NCI-H2081 treated with DMSO at 0.1 percent for 48 hours (cell line): ENCODE data around the gene KCNE4.
A peak's percentile ranks its signal among the peaks of the same experiment; 100 is the strongest.

Experiments used
- DNase-seq: peaks from one replicate; lab custom pipeline; 2025; lab: John Stamatoyannopoulos, UW

KCNE4 gene

GRCh38 chr2:223051693-223052289, at the start of gene KCNE4:
TSS of gene KCNE4 (plus strand) at chr2:223052190. CDS start at chr2:223052831, 641 bp downstream.
- DNase-seq: no peak

DNA sequence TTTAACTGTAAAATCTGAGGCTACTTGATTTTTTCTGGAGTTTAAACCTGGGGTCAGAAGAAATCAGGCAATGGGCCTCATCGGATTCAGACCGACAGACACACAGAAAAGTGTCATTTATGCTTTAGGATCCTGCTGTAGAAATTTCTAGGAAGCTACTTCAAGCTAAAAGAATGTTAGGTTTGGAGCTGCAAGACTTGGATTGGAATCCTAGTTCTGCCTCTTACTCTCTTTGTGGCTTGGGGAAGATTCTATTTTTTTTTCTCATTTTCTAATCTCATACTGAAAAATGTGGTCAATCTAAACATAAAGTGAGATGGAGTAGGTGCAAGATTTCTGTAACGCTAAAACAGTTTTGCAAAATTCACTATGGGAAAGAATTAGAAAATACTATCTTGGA, 48.8 kb upstream of the KCNE4 start:
- DNase-seq: no peak

DNA sequence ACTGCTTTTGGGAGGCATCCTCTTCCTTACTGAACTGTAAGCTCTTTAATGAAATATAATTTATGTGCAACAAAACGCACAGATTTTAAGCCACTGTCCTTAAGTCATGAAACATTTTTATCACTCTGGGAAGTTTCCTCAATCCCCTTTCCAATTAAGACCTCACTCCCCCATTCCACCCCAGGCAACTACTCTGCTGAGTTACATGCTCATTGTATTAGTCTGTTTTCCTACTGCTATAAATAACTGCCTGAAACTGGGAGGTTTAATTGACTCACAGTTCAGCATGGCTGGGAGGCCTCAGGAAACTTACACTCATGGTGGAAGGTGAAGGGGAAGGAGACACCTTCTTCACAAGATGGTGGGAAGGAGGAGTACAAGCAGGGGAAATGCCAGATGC, 46.5 kb upstream of the KCNE4 start:
- DNase-seq: no peak

- DNase-seq: no peak
Measured at GRCh38 chr2:223007531-223007930, 44.5 kb upstream of the KCNE4 start.

DNA sequence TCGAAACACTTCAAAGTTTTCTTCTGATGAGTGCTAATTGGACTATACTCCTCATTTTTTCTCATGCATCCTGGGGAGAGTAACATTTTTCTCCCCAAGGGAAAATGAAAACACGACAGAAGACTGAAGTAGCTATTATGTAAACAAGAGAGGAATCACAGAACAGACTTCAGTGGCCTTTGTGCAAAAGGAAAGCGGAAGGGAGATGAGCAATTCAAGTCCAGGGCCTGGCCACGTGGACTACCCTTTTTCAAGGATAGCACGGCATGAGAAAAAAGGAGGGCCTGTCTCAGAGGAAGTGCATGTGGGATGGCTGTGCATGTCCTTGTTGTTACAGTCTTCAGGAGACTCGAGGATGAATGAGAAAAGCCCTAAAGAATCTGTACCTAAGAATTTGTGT, 43.8 kb upstream of the KCNE4 start:
- DNase-seq: no peak

DNA sequence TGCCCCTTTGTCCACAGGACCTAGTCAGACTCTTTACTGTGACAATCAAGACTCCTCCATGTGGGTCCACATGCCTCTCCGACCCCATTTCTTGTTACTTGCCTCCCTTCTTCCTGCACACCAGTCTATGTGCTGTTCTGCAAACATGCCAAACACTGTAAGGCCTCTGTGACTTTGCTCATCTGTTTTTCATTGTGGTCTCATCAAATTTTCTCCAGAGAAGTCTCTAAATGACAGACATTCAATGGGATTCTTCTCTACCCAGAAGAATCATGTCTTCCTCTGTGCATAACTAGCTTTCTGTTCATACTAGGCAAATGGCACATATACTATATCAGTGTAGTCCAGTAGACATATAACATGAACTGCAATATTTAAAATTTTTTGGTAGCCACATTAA, 43.0 kb upstream of the KCNE4 start:
- no peak for DNase-seq

- no peak for DNase-seq
Measured at GRCh38 chr2:223010641-223011040, 41.3 kb upstream of the KCNE4 start.

DNA sequence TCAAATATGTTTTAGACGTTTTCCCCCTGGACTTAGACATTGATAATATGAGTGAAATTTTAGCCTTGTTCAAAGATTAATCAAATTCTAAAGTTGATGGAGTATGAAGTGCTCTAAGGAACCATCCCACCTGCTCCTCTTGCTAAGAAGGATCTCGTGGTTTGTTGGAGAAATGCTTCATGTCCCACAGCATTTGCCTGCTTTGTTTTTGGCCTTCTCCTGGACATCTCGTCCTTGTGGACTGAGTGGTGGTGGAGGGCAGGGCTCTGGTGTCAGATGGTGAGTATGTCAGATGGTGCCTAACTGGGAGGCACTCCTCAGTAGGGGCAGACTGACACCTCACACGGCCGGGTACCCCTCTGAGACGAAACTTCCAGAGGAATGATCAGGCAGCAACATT, 39.7 kb upstream of the KCNE4 start:
- no peak for DNase-seq

- DNase-seq: no peak
Measured at GRCh38 chr2:223019390-223019930, 32.5 kb upstream of the KCNE4 start.

- no peak for DNase-seq
Measured at GRCh38 chr2:223019987-223020717, 31.8 kb upstream of the KCNE4 start.

GRCh38 chr2:223020971-223021675, 30.9 kb upstream of the KCNE4 start:
- no peak for DNase-seq

DNA sequence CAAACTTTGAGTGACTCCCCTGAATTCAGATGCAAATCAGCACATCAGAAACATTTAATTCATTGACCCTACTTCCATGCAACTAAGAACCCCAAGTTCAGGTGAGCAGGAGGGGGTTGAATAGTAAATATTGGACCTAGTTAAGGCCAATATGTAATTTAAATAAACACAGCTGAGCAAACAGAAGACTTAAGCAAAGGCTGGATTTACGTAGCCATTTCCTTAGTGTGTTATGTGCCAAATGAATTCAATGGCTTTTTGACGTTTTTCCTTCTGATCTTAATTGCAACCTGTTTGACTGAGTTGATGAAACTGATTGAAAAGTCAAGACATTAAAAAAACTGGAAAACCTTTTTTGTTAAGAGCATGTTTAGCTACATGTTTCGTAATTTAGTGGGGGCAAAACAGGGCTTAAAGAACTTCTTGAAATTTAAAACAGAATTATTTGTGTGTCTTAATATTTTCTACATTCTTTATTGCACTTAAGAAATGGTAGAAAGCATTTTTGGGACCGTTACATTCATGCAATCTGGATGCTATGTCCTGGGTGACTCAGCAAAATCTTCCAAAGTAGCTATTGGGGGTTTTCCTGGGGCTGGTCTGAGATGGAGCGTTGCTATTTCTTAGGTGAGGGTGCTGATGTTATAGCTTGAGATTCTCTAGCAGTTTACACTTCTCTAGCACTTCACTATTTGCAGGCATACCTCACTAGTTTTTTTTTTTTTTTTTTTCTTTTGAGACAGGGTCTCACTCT, 25.5 kb upstream of the KCNE4 start:
- DNase-seq: peak; percentile 80

GRCh38 chr2:223027442-223027841, 24.5 kb upstream of the KCNE4 start:
- DNase-seq: no peak

DNA sequence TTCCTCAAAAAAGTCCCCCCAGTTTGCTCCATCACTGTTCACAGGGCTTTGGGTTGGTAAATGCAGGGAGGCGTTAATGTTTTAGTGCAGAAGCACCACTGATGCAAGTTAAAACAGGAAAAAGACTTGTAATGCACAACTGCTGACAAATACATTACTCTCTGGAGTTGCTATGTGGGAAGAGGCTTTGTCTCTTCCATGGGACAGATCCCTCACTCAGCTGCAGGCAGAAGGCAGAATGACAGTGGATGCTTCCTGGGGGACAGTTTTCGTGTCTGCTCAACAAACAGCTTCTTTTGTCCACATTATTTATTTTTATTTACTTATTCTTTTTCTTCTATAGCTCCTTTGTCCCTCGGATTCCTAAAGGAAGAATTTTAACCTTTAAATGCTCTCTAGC, 22.7 kb upstream of the KCNE4 start:
- no peak for DNase-seq

GRCh38 chr2:223032187-223033142, 19.5 kb upstream of the KCNE4 start:
- DNase-seq: no peak

- DNase-seq: no peak
Measured at GRCh38 chr2:223034221-223034975, 17.6 kb upstream of the KCNE4 start.

DNA sequence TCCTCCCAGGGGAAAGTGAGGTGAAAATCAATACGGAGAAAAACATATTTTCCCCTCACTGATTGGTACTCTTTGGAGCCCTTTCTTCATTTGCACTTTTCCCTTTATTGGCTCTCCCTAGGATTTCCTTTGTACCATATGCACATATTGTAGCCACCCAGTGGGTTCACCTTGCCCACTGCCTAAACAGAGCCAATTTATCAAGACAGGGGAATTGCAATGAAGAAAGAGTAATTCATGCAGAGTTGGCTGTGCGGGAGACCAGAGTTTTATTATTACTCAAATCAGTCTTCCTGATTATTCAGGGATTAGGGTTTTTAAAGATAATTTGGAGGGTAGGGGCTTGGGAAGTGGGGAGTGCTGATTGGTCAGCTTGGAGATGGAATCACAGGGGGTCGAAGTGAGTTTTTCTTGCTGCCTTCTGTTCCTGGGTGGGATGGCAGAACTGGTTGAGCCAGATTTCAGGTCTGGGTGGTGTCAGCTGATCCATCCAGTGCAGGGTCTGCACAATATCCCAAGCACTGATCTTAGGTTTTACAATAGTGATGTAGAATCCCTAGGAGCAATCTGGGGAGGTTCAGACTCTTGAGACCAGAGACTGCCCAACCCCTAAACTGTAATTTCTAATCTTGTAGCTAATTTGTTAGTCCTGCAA, 15.1 kb upstream of the KCNE4 start:
- DNase-seq: no peak

- DNase-seq: no peak
Measured at GRCh38 chr2:223037445-223037800, 14.6 kb upstream of the KCNE4 start.

DNA sequence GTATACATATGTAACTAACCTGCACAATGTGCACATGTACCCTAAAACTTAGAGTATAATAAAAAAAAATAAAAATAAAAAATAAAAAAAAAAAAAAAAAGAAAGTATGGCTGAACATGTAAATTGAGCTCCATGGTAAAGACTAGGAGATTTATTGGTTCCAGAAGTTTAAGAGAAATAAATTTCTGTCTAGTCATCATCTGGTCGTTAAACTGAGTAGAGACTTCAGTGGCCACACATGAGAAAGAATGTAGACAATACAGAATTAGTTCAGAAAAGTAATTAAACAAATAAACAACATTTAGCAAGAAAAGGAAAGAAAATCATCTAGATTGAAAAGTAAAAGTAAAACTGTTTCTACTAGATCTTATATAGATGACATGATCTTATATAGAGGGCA, 12.4 kb upstream of the KCNE4 start:
- DNase-seq: no peak

GRCh38 chr2:223040527-223040926, 11.5 kb upstream of the KCNE4 start:
- DNase-seq: no peak
